Natural killer cell (primary cell): ENCODE results near the gene NAPB. TPM values are rescaled to one million over a fixed set of nuclear protein-coding genes. Genes with fewer than 3 reads are reported as not detected.

Experiments used
- ATAC-seq, 3 donors: fragments of 150-1000 bp in 2 of 3; fragments of 200-7000 bp in 1 of 3; cut with Tn5 transposase; 1 replicate in 1 of 3; 2 replicates in 2 of 3; pipeline ENCODE4 v1.10.0; 2021; ENCODE audit warnings: mild to moderate bottlenecking in 2 of 3, moderate library complexity in 2 of 3
- DNase-seq, 2 donors: peaks; one replicate each; pipeline versions ENCODE4 v3.0.0 to v3.0.0-alpha.2; 2013 to 2021; ENCODE audit warnings: mixed read lengths in 1 of 2
- H3K27ac ChIP-seq: one replicate; pipeline ENCODE4 v1.5.1; 2013; ENCODE audit warnings: mild to moderate bottlenecking, low read length
- H3K27me3 ChIP-seq: one replicate; pipeline ENCODE4 v1.6.1; 2013; ENCODE audit warnings: low read length; ENCODE audit not compliant: control insufficient read depth, insufficient read depth
- H3K36me3 ChIP-seq: one replicate; pipeline ENCODE4 v1.6.1; 2013; ENCODE audit warnings: low read length; ENCODE audit not compliant: control insufficient read depth, insufficient read depth
- H3K4me1 ChIP-seq: one replicate; pipeline ENCODE4 v1.6.1; 2013; ENCODE audit warnings: low read length; ENCODE audit not compliant: control insufficient read depth, insufficient read depth
- H3K4me3 ChIP-seq: one replicate; pipeline ENCODE4 v1.5.1; 2013; ENCODE audit warnings: low read length
- H3K9me3 ChIP-seq: one replicate; pipeline ENCODE4 v1.6.1; 2013; ENCODE audit warnings: low read length; ENCODE audit not compliant: control insufficient read depth, insufficient read depth
- H3K27ac Mint-ChIP-seq, 2 donors: one replicate each; pipeline ENCODE4 v1.8.0; 2022; ENCODE audit warnings: mild to moderate bottlenecking in 2 of 2, mixed read lengths in 2 of 2, moderate library complexity in 1 of 2
- H3K27me3 Mint-ChIP-seq, 2 donors: one replicate each; pipeline ENCODE4 v1.8.0; 2022; ENCODE audit warnings: low read depth in 2 of 2, mixed read lengths in 2 of 2
- H3K36me3 Mint-ChIP-seq: one replicate; pipeline ENCODE4 v1.8.0; 2022; ENCODE audit warnings: mixed read lengths
- H3K4me1 Mint-ChIP-seq, 2 donors: one replicate each; pipeline ENCODE4 v1.8.0; 2022; ENCODE audit warnings: mixed read lengths in 2 of 2
- H3K4me3 Mint-ChIP-seq: one replicate; pipeline ENCODE4 v1.8.0; 2022; ENCODE audit warnings: mild to moderate bottlenecking, moderate library complexity, mixed read lengths
- H3K9me3 Mint-ChIP-seq, 2 donors: one replicate each; pipeline ENCODE4 v1.8.0; 2022; ENCODE audit warnings: mixed read lengths in 2 of 2
- CTCF ChIP-seq: fragments of 200-600 bp; IDR thresholded peaks from one replicate; pipeline ENCODE4 v1.8.0; 2022; ENCODE audit warnings: antibody characterized with exemption
- WGBS: methylation state at CpG from one replicate; pipeline ENCODE4 v1.1.7; 2013; ENCODE audit warnings: missing lambda C conversion rate; ENCODE audit not compliant: insufficient coverage; 5-methylcytosine and 5-hydroxymethylcytosine counted together
- intact Hi-C: fragments of 100-400 bp; cut with micrococcal nuclease; formaldehyde crosslinking; loops from one replicate; pipeline ENCODE4 v1.14.2; 2022
- total RNA-seq, 4 donors: library from RNA; stranded (reverse); fragments of 120-200 nt in 1 of 4; gene quantifications; one replicate each; pipeline versions ENCODE4 v1.2.3 to v1.2.4, GENCODE V29; 2013 to 2022

The NAPB gene
- total RNA-seq, 3 donors from 2014 or later (not counting 1 experiment from before 2014, with no cell fraction given) = 22.8 to 23.9 (median 22.9) TPM

GRCh38 chr20:23397961-23398360, 23.3 kb downstream of the NAPB start:
- Histone ChIP-seq H3K27ac (no peak overlapping the region), H3K4me3 (no peak overlapping the region), H3K9me3 (no peaks in the 10 kb centered on the region), H3K4me1 (no peaks in the 10 kb centered on the region), H3K36me3 (peaks cover 19% of the 10 kb centered on the region), H3K27me3 (no peaks in the 10 kb centered on the region)
- no peak for ATAC-seq
- peak overlapping the region in 1 of 2 donors; percentile 18 for H3K27ac Mint-ChIP-seq
- H3K27me3 Mint-ChIP-seq = no peaks in the 10 kb centered on the region
- peaks cover 6 to 11% of the 10 kb centered on the region in 2 donors for H3K4me1 Mint-ChIP-seq
- TF ChIP-seq CTCF = no peak
- peaks cover 14% of the 10 kb centered on the region for H3K36me3 Mint-ChIP-seq
- no peak for DNase-seq
- intact Hi-C loops = no loop called here
- WGBS = 79% methylated on average over 2 of the region's 2 CpGs
- no peak overlapping the region for H3K4me3 Mint-ChIP-seq
- no peaks in the 10 kb centered on the region for H3K9me3 Mint-ChIP-seq

GRCh38 chr20:23396950-23397627, 24.2 kb downstream of the NAPB start:
- Mint-ChIP-seq H3K27me3 (no peaks in the 10 kb centered on the region), H3K36me3 (peaks cover 17% of the 10 kb centered on the region), H3K4me1 (peaks cover 6 to 12% of the 10 kb centered on the region in 2 donors), H3K27ac (no peak overlapping the region), H3K4me3 (no peak overlapping the region), H3K9me3 (no peaks in the 10 kb centered on the region)
- ATAC-seq (no peak), DNase-seq (no peak)
- H3K4me1 ChIP-seq = no peaks in the 10 kb centered on the region
- H3K27ac ChIP-seq = no peak overlapping the region
- H3K27me3 ChIP-seq = no peaks in the 10 kb centered on the region
- 91% methylated on average over 5 of the region's 6 CpGs for WGBS
- intact Hi-C loops = no loop called here
- no peak for TF ChIP-seq CTCF
- H3K36me3 ChIP-seq = peaks cover 19% of the 10 kb centered on the region
- H3K4me3 ChIP-seq = no peak overlapping the region
- no peaks in the 10 kb centered on the region for H3K9me3 ChIP-seq

- Histone ChIP-seq H3K4me3 (no peak overlapping the region), H3K27ac (no peak overlapping the region), H3K36me3 (peaks cover 25% of the 10 kb centered on the region), H3K9me3 (no peaks in the 10 kb centered on the region), H3K27me3 (no peaks in the 10 kb centered on the region), H3K4me1 (no peaks in the 10 kb centered on the region)
- ATAC-seq (no peak), DNase-seq (no peak)
- no peaks in the 10 kb centered on the region for H3K9me3 Mint-ChIP-seq
- H3K4me1 Mint-ChIP-seq = peaks cover 6% of the 10 kb centered on the region in 2 donors
- WGBS = 97% methylated on average over 4 of the region's 4 CpGs
- no peak overlapping the region for H3K27ac Mint-ChIP-seq
- no peaks in the 10 kb centered on the region for H3K27me3 Mint-ChIP-seq
- no peak for TF ChIP-seq CTCF
- H3K36me3 Mint-ChIP-seq = peaks cover 17% of the 10 kb centered on the region
- no peak overlapping the region for H3K4me3 Mint-ChIP-seq
- intact Hi-C loops = no loop called here
Observed at GRCh38 chr20:23393996-23394775, 27.1 kb downstream of the NAPB start.
